DOHH2 (cell line): Measurements from ENCODE around the gene UPK1A.

Experiments
- H3F3A ChIP-seq: fragments of 200-600 bp; sonication (generic), shearing (Covaris generic); 2 replicates; pipeline ENCODE4 v1.6.0; 2016; ENCODE audit warnings: antibody characterized with exemption, mild to moderate bottlenecking; ENCODE audit not compliant: control insufficient read depth, insufficient read depth
- H3K27ac ChIP-seq: fragments of 200-600 bp; sonication (generic); 2 replicates; pipeline ENCODE4 v1.5.1; 2014; ENCODE audit warnings: low read depth, mild to moderate bottlenecking, low read length, moderate library complexity
- H3K27me3 ChIP-seq: fragments of 200-600 bp; sonication (generic); 2 replicates; pipeline ENCODE4 v1.6.1; 2014; ENCODE audit warnings: mild to moderate bottlenecking, low read length, mixed read lengths; ENCODE audit not compliant: control insufficient read depth
- H3K36me3 ChIP-seq: fragments of 200-600 bp; sonication (generic); 2 replicates; pipeline ENCODE4 v1.6.1; 2014; ENCODE audit warnings: mild to moderate bottlenecking, low read length, moderate library complexity, mixed read lengths; ENCODE audit not compliant: control insufficient read depth
- H3K4me1 ChIP-seq: fragments of 200-600 bp; sonication (generic); 2 replicates; pipeline ENCODE4 v1.6.1; 2014; ENCODE audit warnings: mild to moderate bottlenecking, low read length, mixed read lengths; ENCODE audit not compliant: control insufficient read depth
- H3K4me2 ChIP-seq: fragments of 200-600 bp; sonication (generic); 2 replicates; pipeline ENCODE4 v1.6.0; 2014; ENCODE audit warnings: mild to moderate bottlenecking, low read length, moderate library complexity
- H3K4me3 ChIP-seq: fragments of 200-600 bp; sonication (generic); 2 replicates; pipeline ENCODE4 v1.5.1; 2014; ENCODE audit warnings: mild to moderate bottlenecking, low read length, mixed read lengths
- H3K79me2 ChIP-seq: fragments of 200-600 bp; sonication (generic); 2 replicates; pipeline ENCODE4 v1.6.1; 2014; ENCODE audit warnings: mild to moderate bottlenecking, low read length, mixed read lengths; ENCODE audit not compliant: control insufficient read depth
- H3K9me2 ChIP-seq: fragments of 200-600 bp; sonication (generic); replicated peaks from 2 replicates; pipeline ENCODE4 v1.6.1; 2014; ENCODE audit warnings: mild to moderate bottlenecking, low read length, mixed read lengths; ENCODE audit not compliant: control insufficient read depth
- H3K9me3 ChIP-seq: fragments of 200-600 bp; sonication (generic); 2 replicates; pipeline ENCODE4 v1.6.1; 2014; ENCODE audit warnings: antibody characterized with exemption, low read length, mixed read lengths; ENCODE audit not compliant: control insufficient read depth, insufficient read depth
- H4K20me1 ChIP-seq: fragments of 200-600 bp; sonication (generic); 2 replicates; pipeline ENCODE4 v1.6.0; 2014; ENCODE audit warnings: low read depth, mild to moderate bottlenecking, antibody characterized with exemption, low read length, moderate library complexity; ENCODE audit not compliant: control insufficient read depth, insufficient read depth
- CTCF ChIP-seq: fragments of 200-600 bp; sonication (generic); IDR thresholded peaks from one replicate; pipeline ENCODE4 v1.5.1; 2014; ENCODE audit warnings: antibody characterized with exemption, mild to moderate bottlenecking, low read depth, low read length; ENCODE audit not compliant: poor library complexity, severe bottlenecking
- EZH2phosphoT487 ChIP-seq: fragments of 200-600 bp; sonication (generic); IDR thresholded peaks from 2 replicates; pipeline ENCODE4 v1.6.1; 2017; ENCODE audit warnings: borderline replicate concordance, mild to moderate bottlenecking, antibody characterized with exemption, low read length, moderate library complexity, mixed read lengths

UPK1A gene

GRCh38 chr19:35637165-35637564, 29.2 kb upstream of the UPK1A start:
- Histone ChIP-seq H3K9me3 (no peaks in the 10 kb centered on the region), H3K27me3 (no peaks in the 10 kb centered on the region), H3K9me2 (no peaks in the 10 kb centered on the region), H3K4me1 (peaks cover 11% of the 10 kb centered on the region), H3F3A (peaks cover 5% of the 10 kb centered on the region), H3K79me2 (no peaks in the 10 kb centered on the region), H3K27ac (no peak overlapping the region), H4K20me1 (no peaks in the 10 kb centered on the region), H3K4me2 (no peak overlapping the region), H3K4me3 (no peak overlapping the region), H3K36me3 (peaks cover 47% of the 10 kb centered on the region)
- TF ChIP-seq CTCF = no peak

GRCh38 chr19:35639321-35639639, 27.0 kb upstream of the UPK1A start:
- H3K4me2 ChIP-seq = no peak overlapping the region
- H3K79me2 ChIP-seq = no peaks in the 10 kb centered on the region
- H3K9me3 ChIP-seq = no peaks in the 10 kb centered on the region
- peaks cover 31% of the 10 kb centered on the region for H3K4me1 ChIP-seq
- H4K20me1 ChIP-seq = no peaks in the 10 kb centered on the region
- H3K9me2 ChIP-seq = no peaks in the 10 kb centered on the region
- no peaks in the 10 kb centered on the region for H3K27me3 ChIP-seq
- TF ChIP-seq EZH2phosphoT487 (no peak), CTCF (no peak)
- H3K27ac ChIP-seq = no peak overlapping the region
- peaks cover 9% of the 10 kb centered on the region for H3F3A ChIP-seq
- no peak overlapping the region for H3K4me3 ChIP-seq
- peaks cover 30% of the 10 kb centered on the region for H3K36me3 ChIP-seq

- no peaks in the 10 kb centered on the region for H3K9me3 ChIP-seq
- H3K9me2 ChIP-seq = no peaks in the 10 kb centered on the region
- peaks cover 36% of the 10 kb centered on the region for H3K4me1 ChIP-seq
- H3K4me2 ChIP-seq = no peak overlapping the region
- no peaks in the 10 kb centered on the region for H3K79me2 ChIP-seq
- H3F3A ChIP-seq = peaks cover 13% of the 10 kb centered on the region
- H3K27me3 ChIP-seq = no peaks in the 10 kb centered on the region
- no peaks in the 10 kb centered on the region for H4K20me1 ChIP-seq
- peaks cover 27% of the 10 kb centered on the region for H3K36me3 ChIP-seq
- no peak overlapping the region for H3K4me3 ChIP-seq
- no peak overlapping the region for H3K27ac ChIP-seq
- TF ChIP-seq CTCF (no peak), EZH2phosphoT487 (no peak)
These were observed 26.5 kb upstream of the UPK1A start for GRCh38 chr19:35639863-35640262.

- H3K27ac ChIP-seq = no peak within 1 kb of the TSS
These were observed 24.7 kb upstream of the UPK1A start, which contains the start of gene ETV2 for GRCh38 chr19:35641515-35642151. ETV2 (plus strand) TSS chr19:35641745; CDS start chr19:35642461, 716 bp downstream.

More at GRCh38 chr19:35641515-35642151, 24.7 kb upstream of the UPK1A start, which contains the start of gene ETV2:
- Histone ChIP-seq H3K4me3 (peak within 1 kb of the TSS; percentile 81), H3K27me3 (no peaks in the 10 kb centered on the region), H3K4me2 (peak within 1 kb of the TSS; percentile 92), H4K20me1 (no peaks in the 10 kb centered on the region), H3F3A (peaks cover 13% of the 10 kb centered on the region), H3K9me3 (no peaks in the 10 kb centered on the region), H3K9me2 (no peaks in the 10 kb centered on the region), H3K36me3 (peaks cover 17% of the 10 kb centered on the region), H3K4me1 (peaks cover 45% of the 10 kb centered on the region), H3K79me2 (no peaks in the 10 kb centered on the region)
- TF ChIP-seq CTCF (no peak), EZH2phosphoT487 (no peak)
